Measurements from ENCODE around the gene TMEM132E.

Gene TMEM132E

GRCh38 chr17:34603974-34604373 is 24.6 kb downstream of the TMEM132E start:
- DNase-seq (ENCODE audit: low read depth in 3 of 3), result no peak

GRCh38 chr17:34606763-34607162 is 27.4 kb downstream of the TMEM132E start:
- no peak for DNase-seq (ENCODE audit: low read depth in 3 of 3)

- no peak for DNase-seq (ENCODE audit: low read depth in 3 of 3)
Observed at GRCh38 chr17:34607917-34608316, 28.5 kb downstream of the TMEM132E start.

DNA sequence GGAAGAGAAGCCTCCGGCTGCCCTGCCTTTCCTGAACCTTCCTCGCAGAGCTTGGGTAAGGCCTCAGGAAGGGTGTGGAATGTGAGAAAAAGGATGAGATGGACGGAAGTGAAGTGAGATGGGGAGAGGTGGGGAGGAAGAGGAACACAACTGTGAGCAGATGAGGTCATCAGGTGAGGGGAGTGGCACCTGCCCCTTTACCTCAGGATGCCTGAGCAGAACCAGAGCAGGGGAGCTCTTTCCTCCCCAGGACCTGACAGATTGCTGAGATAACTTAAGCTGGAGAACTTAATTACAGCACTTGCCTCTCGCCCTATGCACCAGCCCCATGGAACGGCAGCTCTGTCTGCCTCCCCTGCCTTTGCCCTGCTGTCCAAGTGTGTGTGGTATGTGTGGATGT is 29.8 kb downstream of the TMEM132E start:
- no peak for DNase-seq (ENCODE audit: low read depth in 3 of 3)

- no peak for DNase-seq (ENCODE audit: low read depth in 3 of 3)
Observed at GRCh38 chr17:34610039-34610438, 30.7 kb downstream of the TMEM132E start.

- DNase-seq (ENCODE audit: low read depth in 3 of 3), result no peak
Observed at GRCh38 chr17:34610506-34610905, 31.1 kb downstream of the TMEM132E start.

DNA sequence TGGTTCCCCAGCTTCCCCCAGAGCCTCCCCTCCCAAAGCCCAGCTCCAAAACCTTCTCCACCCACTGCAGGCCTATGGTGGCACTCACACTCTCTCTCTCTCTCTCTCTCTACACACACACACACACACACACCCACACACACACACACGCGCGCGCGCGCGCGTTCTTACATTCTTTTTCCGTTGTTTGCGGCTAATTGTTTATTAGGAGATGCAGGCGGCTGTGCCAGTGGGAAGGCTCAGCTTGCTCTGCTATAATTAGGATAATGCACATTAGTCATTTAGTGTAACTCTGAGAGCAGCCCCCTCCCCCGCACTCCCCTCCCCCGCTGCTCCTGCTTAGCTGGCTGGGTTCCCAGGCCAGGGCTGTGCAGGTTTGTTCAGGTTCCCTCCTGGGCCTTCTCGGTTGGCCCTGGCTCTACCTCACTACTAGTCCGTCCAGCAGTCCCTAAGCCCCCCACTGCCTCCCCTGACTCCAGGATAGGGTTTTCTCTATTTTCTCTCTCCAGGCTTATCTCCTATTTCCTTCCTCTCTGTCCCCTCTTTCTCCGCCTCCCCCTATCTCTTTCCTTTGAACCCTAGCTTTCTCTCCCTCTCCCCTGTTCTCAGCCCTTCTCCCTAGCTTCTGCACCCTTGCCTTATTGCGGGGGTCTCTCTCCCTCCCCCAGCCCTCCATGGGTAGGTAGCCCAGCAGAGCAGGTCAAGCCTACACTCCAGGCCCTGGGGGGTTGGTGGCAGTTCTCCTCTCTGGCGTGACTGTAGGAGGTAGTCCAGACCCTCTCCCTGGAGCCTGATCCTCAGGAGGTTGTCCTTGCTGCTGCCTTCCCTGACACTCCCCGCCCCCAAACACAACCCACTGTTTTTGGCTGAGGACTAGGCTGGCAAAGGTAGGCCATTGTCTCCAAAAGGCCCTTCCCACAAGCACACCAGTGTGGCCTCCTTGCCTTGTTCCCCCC is 34.0 kb downstream of the TMEM132E start:
- DNase-seq (ENCODE audit: low read depth in 3 of 3), result no peak

GRCh38 chr17:34614698-34615097 is 35.3 kb downstream of the TMEM132E start:
- DNase-seq (ENCODE audit: low read depth in 3 of 3), result no peak

GRCh38 chr17:34615326-34615725 is 35.9 kb downstream of the TMEM132E start:
- DNase-seq (ENCODE audit: low read depth in 3 of 3), result no peak

DNA sequence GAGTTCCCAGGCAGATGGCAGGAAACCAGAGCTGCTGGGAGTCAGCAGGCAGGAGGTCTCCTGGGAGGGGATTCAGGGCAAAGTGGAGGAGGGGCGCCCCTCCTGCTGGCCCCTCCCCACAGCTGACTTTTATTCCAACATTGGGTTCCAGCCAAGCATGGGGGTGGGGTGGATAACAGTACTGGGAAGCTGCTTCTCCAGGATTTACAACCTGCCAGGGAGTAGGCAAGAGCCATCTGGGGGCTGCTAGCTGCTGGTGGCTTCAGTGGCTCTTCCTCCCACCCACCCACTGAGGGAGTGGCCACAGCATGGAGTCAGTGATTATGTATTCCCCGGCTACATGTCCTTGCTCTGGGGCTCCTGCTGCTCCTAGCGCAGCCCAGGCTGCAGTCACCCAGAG is 36.8 kb downstream of the TMEM132E start:
- DNase-seq (ENCODE audit: low read depth in 3 of 3), result no peak

GRCh38 chr17:34617398-34617797 is 38.0 kb downstream of the TMEM132E start:
- no peak for DNase-seq (ENCODE audit: low read depth in 3 of 3)

DNA sequence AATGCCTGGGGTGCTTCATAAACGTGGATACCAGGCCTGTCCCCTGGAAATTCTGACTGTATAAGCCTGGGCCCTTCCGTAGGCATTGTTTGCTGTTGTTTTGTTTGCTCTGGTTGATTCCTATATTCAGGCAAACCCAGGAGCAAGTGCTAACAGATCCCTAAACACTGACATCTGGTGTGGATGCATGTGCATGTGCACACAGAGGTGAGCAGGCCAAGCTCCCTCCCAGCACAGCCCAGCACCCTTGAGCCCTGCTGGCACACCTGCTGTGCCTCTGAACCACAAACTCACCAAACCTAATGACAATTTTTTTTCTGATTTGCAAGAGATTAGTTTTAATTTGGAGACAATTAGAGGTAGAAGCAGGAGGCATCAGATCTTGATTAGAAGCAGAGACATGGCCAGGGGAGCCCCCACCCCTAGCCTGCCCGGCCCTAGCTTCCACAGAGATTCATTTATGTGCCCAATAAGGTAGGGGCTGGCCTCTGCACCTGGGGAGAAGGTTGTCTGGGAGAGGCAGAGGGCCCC is 40.4 kb downstream of the TMEM132E start:
- no peak for DNase-seq (ENCODE audit: low read depth in 3 of 3)

- no peak for DNase-seq (ENCODE audit: low read depth in 3 of 3)
Observed at GRCh38 chr17:34620458-34620857, 41.1 kb downstream of the TMEM132E start.

- no peak for DNase-seq (ENCODE audit: low read depth in 3 of 3)
Observed at GRCh38 chr17:34622862-34623623, 43.7 kb downstream of the TMEM132E start.

DNA sequence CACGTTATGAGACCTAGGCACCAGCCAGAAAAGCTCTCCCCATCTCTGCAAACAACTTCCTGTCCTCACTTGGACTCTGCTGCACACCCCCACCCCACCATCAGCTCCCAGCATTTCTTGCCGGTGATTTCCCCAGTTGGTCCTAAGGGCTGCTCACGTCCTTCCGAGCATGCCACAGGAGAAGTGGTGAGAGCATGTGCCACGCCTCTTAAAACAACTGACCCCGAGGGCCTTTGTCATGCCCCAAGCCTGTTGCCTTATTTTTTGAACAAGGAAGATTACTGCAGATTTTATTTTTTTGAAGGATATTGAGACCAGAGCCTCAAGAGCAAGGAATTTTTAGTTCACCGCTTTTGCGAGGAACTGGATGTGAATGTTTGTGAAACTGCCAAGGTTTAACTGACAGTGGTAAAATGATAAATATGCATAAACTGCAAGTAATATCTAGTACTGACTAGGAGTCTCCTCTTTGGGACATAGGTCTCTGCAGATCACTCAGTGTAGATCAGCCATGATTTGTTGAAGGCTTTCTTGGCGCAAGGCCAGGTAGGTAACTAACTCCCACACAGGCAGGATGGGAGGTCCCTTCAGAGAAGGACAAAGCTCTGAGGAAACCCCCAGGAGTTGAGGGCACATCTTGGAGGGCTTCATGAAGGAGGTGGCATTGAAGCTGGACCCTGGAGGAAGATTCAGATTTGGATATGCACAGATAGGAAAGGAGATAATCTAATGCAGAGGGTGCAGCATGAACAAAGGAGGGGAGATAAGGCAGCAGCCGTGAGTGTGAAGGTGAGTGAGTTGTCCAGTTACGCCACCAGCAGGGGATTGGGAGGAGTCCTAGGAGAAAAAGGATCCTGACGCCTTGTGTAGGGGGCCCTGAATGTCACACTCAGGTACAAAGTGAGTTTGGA is 44.7 kb downstream of the TMEM132E start:
- no peak for DNase-seq (ENCODE audit: low read depth in 3 of 3)

- no peak for DNase-seq (ENCODE audit: low read depth in 3 of 3)
Observed at GRCh38 chr17:34624767-34625383, 45.5 kb downstream of the TMEM132E start.

DNA sequence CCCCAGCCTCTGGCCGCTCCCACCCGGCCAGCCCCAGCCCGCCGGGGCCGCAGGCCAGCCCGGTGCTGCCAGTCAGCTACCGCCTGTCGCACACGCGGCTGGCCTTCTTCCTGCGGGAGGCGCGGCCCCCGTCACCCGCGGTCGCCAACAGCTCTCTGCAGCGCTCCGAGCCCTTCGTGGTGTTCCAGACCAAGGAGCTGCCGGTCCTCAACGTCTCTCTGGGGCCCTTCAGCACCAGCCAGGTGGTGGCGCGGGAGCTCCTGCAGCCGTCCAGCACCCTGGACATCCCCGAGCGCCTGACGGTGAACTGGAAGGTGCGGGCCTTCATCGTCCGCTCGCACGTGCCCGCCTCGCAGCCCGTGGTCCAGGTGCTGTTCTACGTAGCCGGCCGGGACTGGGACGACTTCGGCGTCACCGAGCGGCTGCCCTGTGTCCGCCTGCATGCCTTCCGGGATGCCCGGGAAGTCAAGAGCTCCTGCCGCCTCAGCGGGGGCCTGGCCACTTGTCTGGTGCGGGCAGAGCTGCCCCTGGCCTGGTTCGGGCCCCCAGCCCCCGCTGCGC is 46.8 kb downstream of the TMEM132E start:
- DNase-seq (ENCODE audit: low read depth in 3 of 3), result no peak

DNA sequence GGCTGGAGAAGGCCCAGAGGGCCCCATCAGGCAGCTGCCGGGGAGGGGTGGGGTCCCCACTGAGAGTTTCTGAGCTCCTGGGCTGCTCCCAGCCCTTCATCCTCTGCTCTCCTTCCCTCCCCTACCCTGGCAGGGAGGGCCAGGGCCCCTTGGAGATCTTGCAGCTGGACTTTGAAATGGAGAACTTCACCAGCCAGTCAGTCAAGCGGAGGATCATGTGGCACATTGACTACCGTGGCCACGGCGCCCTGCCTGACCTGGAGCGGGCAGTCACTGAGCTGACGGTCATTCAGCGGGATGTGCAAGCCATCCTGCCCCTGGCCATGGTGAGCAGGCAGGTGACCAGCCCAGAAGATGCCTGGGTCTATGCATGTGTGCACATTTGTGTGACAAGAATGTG is 49.5 kb downstream of the TMEM132E start:
- DNase-seq (ENCODE audit: low read depth in 3 of 3), result no peak

DNA sequence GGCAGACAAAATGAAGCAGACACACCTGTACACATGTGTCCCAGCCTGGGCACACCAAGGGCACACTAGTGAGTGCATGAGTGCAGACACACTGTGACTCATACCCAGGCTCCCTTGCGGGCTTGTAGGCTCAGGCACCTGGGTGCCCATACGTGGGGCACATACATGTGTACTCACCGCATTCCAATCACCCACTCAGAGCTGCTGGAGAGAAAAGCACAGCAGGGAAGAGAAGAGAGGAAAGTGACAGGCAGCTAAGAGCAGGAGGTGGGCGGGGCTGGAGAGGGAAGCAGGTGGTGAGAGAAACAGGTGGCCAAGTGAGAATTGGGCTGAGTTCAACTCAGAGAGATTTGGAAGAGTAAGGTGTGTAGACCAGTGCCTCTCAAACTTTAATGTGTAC is 54.0 kb downstream of the TMEM132E start:
- no peak for DNase-seq (ENCODE audit: low read depth in 3 of 3)

GRCh38 chr17:34633760-34634159 is 54.4 kb downstream of the TMEM132E start:
- no peak for DNase-seq (ENCODE audit: low read depth in 3 of 3)
